PC-3 (cell line): Measurements from ENCODE around the gene CRYBB2.
"Not testable (repeated sequence)": the region's sequence is repeated elsewhere in the genome, so short reads cannot be mapped to it uniquely, and the experiment has no call there.

Experiments
- EZH2 ChIP-seq: fragments of 300-600 bp; sonication (generic); IDR thresholded peaks from one replicate; pipeline ENCODE4 v1.6.1; 2017; ENCODE audit warnings: antibody characterized with exemption, mild to moderate bottlenecking, low read length; ENCODE audit not compliant: unreplicated experiment
- TF ChIP-seq, protein P1 (sequence below): fragments of 300-600 bp; sonication (generic); conservative IDR thresholded peaks from 2 replicates; pipeline ENCODE4 v1.5.1; 2017; ENCODE audit warnings: antibody characterized with exemption, low read depth, mild to moderate bottlenecking, low read length

DNA sequence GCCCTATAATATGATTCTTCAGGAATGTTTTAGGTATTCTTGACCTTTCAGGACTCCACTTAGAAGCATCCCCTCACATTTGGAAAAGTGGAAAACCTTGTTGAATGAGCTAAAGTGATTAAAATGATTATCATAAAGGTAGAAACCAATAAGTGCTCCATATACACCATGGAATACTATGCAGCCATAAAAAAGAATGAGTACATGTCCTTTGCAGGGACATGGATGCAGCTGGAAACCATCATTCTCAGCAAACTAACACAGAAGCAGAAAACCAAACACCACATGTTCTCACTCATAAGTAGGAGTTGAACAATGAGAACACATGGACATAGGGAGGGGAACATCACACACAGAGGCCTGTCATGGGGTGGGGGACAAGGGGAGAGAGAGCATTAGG, 14.3 kb downstream of the CRYBB2 start:
- TF ChIP-seq, protein P1, sequence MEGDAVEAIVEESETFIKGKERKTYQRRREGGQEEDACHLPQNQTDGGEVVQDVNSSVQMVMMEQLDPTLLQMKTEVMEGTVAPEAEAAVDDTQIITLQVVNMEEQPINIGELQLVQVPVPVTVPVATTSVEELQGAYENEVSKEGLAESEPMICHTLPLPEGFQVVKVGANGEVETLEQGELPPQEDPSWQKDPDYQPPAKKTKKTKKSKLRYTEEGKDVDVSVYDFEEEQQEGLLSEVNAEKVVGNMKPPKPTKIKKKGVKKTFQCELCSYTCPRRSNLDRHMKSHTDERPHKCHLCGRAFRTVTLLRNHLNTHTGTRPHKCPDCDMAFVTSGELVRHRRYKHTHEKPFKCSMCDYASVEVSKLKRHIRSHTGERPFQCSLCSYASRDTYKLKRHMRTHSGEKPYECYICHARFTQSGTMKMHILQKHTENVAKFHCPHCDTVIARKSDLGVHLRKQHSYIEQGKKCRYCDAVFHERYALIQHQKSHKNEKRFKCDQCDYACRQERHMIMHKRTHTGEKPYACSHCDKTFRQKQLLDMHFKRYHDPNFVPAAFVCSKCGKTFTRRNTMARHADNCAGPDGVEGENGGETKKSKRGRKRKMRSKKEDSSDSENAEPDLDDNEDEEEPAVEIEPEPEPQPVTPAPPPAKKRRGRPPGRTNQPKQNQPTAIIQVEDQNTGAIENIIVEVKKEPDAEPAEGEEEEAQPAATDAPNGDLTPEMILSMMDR = not testable (repeated sequence)
- not testable (repeated sequence) for TF ChIP-seq EZH2
